HepG2 (cell line): ENCODE measurements around the gene WWP2. TPM values are rescaled to one million over a fixed set of nuclear protein-coding genes. Genes with fewer than 3 reads are reported as not detected.

Source experiments
- CREB1 ChIP-seq, 2 experiments: fragments of 450-650 bp in 1 of 2; IDR thresholded peaks; 2 replicates each; pipeline ENCODE4 v1.6.1; 2016 to 2017; ENCODE audit warnings: control low read depth in 1 of 2, mild to moderate bottlenecking in 1 of 2, missing compliant biosample characterization in 1 of 2, missing genetic modification characterization in 1 of 2
- ESRRA ChIP-seq: sonication (generic); formaldehyde crosslinking; IDR thresholded peaks from 2 replicates; pipeline ENCODE4 v1.5.1; 2020; ENCODE audit warnings: mild to moderate bottlenecking, low read depth, missing genetic modification reagents
- FOXK1 ChIP-seq: sonication (generic); formaldehyde crosslinking; IDR thresholded peaks from 2 replicates; pipeline ENCODE4 v1.4.0; 2020; ENCODE audit warnings: low read depth, missing genetic modification reagents, borderline replicate concordance
- FOXK2 ChIP-seq: fragments of 450-650 bp; IDR thresholded peaks from 2 replicates; pipeline ENCODE4 v1.6.1; 2016
- KLF16 ChIP-seq, 2 experiments: sonication (generic) in 1 of 2; formaldehyde crosslinking in 1 of 2; IDR thresholded peaks; 2 replicates each; pipeline versions ENCODE4 v1.6.1 to v1.8.0; 2016 to 2023; ENCODE audit warnings: missing genetic modification reagents in 2 of 2, missing compliant biosample characterization in 1 of 2
- NR2F2 ChIP-seq: IDR thresholded peaks from 2 replicates; pipeline ENCODE4 v1.6.1; 2012; ENCODE audit warnings: low read depth, inconsistent platforms, borderline replicate concordance
- REST ChIP-seq, 2 experiments: IDR thresholded peaks; 2 replicates each; pipeline ENCODE4 v1.6.1; 2011 to 2012; ENCODE audit warnings: low read length in 2 of 2, borderline replicate concordance in 1 of 2, low read depth in 1 of 2, mild to moderate bottlenecking in 1 of 2, moderate library complexity in 1 of 2
- TCF12 ChIP-seq, 2 experiments: fragments of 450-650 bp in 1 of 2; sonication (generic) in 1 of 2; formaldehyde crosslinking in 1 of 2; IDR thresholded peaks; 2 replicates each; pipeline versions ENCODE4 v1.6.1 to v1.8.0; 2017 to 2022; ENCODE audit warnings: antibody characterized with exemption in 1 of 2, mild to moderate bottlenecking in 1 of 2, missing genetic modification reagents in 1 of 2, moderate library complexity in 1 of 2
- ZBED4 ChIP-seq: sonication (generic); formaldehyde crosslinking; IDR thresholded peaks from 2 replicates; pipeline ENCODE4 v1.4.0; 2020; ENCODE audit warnings: missing genetic modification reagents, borderline replicate concordance
- ZFP36L1 ChIP-seq: sonication (generic); formaldehyde crosslinking; IDR thresholded peaks from 2 replicates; pipeline ENCODE4 v1.8.0; 2022; ENCODE audit warnings: mild to moderate bottlenecking, missing genetic modification reagents, moderate library complexity
- polyA plus RNA-seq, 8 experiments: library from polyadenylated mRNA; depleted of rRNA in 3 of 8; stranded (reverse) in 7 of 8; unstranded in 1 of 8; fragments of >200 nt; fragmentation: Illumina TruSeq in 4 of 8; extraction: Trizol in 4 of 8; gene quantifications; 2 replicates each; pipeline versions ENCODE4 v1.2.1 to v1.2.3, GENCODE V29; 2011 to 2016; ENCODE audit warnings: low read depth in 4 of 8, missing spikeins in 1 of 8, mixed read lengths in 1 of 8; ENCODE audit not compliant: insufficient read depth in 1 of 8
- total RNA-seq, 5 experiments: library from RNA; depleted of rRNA; stranded (reverse); fragments of >200 nt; fragmentation: Illumina TruSeq; extraction: Trizol; gene quantifications; 2 replicates each; pipeline ENCODE4 v1.2.3, GENCODE V29; 2016; ENCODE audit warnings: low read depth in 1 of 5
- TF ChIP-seq, protein P1 (sequence below): sonication (generic); formaldehyde crosslinking; IDR thresholded peaks from 2 replicates; pipeline ENCODE4 v1.8.1; 2023; ENCODE audit warnings: mild to moderate bottlenecking, missing genetic modification reagents
- TF ChIP-seq, protein P2 (sequence below): IDR thresholded peaks from 2 replicates; pipeline ENCODE4 v1.4.0; 2020; ENCODE audit warnings: mild to moderate bottlenecking, missing genetic modification reagents

WWP2 gene
- total and polyA plus RNA-seq, 2 of the 13 experiments (the other 11 are each of a cell fraction or from before 2014, with no cell fraction given): 11.4 to 28.2 TPM

GRCh38 chr16:69859105-69859989 is 97.2 kb downstream of the WWP2 start (continued):
- TF ChIP-seq NR2F2 (no peak; the same call in 1 of the 2 replicates), FOXK2 (peak; percentile 26), TCF12 (IDR thresholded peaks at IDR 0.05) (no peak), TCF12 (CRISPR knock-in tag; IDR thresholded peaks at IDR 0.05) (peak; percentile 92), REST (IDR thresholded peaks at IDR 0.05; ENCODE audit: borderline replicate concordance in 1 of 2, low read depth in 1 of 2, low read length in 2 of 2) (0 out of 4 replicates have a peak, but pooled peaks of 1 of the 2 experiments have one; percentile 20), KLF16 (CRISPR knock-in tag; IDR thresholded peaks at IDR 0.05) (no peak), ZFP36L1 (CRISPR knock-in tag) (peak; percentile 53; the same call in 1 of the 2 replicates), ESRRA (CRISPR knock-in tag) (peak; percentile 81), ZBED4 (no peak), FOXK1 (CRISPR knock-in tag) (peak; percentile 79; the same call in 1 of the 2 replicates), CREB1 (IDR thresholded peaks at IDR 0.05) (0 out of 2 replicates have a peak, but pooled peaks have one; percentile 21), CREB1 (CRISPR knock-in tag; IDR thresholded peaks at IDR 0.05) (no peak)
- TF ChIP-seq, protein P1, sequence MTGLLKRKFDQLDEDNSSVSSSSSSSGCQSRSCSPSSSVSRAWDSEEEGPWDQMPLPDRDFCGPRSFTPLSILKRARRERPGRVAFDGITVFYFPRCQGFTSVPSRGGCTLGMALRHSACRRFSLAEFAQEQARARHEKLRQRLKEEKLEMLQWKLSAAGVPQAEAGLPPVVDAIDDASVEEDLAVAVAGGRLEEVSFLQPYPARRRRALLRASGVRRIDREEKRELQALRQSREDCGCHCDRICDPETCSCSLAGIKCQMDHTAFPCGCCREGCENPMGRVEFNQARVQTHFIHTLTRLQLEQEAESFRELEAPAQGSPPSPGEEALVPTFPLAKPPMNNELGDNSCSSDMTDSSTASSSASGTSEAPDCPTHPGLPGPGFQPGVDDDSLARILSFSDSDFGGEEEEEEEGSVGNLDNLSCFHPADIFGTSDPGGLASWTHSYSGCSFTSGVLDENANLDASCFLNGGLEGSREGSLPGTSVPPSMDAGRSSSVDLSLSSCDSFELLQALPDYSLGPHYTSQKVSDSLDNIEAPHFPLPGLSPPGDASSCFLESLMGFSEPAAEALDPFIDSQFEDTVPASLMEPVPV (CRISPR knock-in tag): no peak
- TF ChIP-seq, protein P2, sequence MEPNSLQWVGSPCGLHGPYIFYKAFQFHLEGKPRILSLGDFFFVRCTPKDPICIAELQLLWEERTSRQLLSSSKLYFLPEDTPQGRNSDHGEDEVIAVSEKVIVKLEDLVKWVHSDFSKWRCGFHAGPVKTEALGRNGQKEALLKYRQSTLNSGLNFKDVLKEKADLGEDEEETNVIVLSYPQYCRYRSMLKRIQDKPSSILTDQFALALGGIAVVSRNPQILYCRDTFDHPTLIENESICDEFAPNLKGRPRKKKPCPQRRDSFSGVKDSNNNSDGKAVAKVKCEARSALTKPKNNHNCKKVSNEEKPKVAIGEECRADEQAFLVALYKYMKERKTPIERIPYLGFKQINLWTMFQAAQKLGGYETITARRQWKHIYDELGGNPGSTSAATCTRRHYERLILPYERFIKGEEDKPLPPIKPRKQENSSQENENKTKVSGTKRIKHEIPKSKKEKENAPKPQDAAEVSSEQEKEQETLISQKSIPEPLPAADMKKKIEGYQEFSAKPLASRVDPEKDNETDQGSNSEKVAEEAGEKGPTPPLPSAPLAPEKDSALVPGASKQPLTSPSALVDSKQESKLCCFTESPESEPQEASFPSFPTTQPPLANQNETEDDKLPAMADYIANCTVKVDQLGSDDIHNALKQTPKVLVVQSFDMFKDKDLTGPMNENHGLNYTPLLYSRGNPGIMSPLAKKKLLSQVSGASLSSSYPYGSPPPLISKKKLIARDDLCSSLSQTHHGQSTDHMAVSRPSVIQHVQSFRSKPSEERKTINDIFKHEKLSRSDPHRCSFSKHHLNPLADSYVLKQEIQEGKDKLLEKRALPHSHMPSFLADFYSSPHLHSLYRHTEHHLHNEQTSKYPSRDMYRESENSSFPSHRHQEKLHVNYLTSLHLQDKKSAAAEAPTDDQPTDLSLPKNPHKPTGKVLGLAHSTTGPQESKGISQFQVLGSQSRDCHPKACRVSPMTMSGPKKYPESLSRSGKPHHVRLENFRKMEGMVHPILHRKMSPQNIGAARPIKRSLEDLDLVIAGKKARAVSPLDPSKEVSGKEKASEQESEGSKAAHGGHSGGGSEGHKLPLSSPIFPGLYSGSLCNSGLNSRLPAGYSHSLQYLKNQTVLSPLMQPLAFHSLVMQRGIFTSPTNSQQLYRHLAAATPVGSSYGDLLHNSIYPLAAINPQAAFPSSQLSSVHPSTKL: peak; percentile 95
